ENCODE data around the gene ZFR. TPM values are rescaled to one million over a fixed set of nuclear protein-coding genes. Genes with fewer than 3 reads are reported as not detected.

Gene ZFR
- total and polyA plus RNA-seq, 2 experiments from 2014 or later, result 59.1 to 93.3 TPM

GRCh38 chr5:32473072-32473471, 28.5 kb upstream of the ZFR start:
- no peak for TF ChIP-seq EZH2 (IDR thresholded peaks at IDR 0.05; ENCODE audit: borderline replicate concordance)
- TF ChIP-seq EZH2phosphoT487 (IDR thresholded peaks at IDR 0.05; ENCODE audit: low read depth, severe bottlenecking, unreplicated experiment), result no peak
- no peak for TF ChIP-seq CTCF (IDR thresholded peaks at IDR 0.05; ENCODE audit: poor library complexity)
- Histone ChIP-seq H3K27me3 (no peaks in the 10 kb centered on the region), H3K4me3 (no peak overlapping the region), H3K36me3 (replicated peaks; ENCODE audit: insufficient read depth, low read depth) (no peaks in the 10 kb centered on the region), H3K9me3 (ENCODE audit: low read depth) (no peaks in the 10 kb centered on the region), H3K4me2 (no peak overlapping the region), H3K27ac (no peak overlapping the region), H3K4me1 (ENCODE audit: insufficient read depth) (peaks cover 4% of the 10 kb centered on the region), H4K20me1 (ENCODE audit: insufficient read depth, poor library complexity, severe bottlenecking) (no peaks in the 10 kb centered on the region), H2AFZ (no peak overlapping the region), H3K79me2 (no peaks in the 10 kb centered on the region), H3K9me2 (replicated peaks; ENCODE audit: insufficient read depth) (no peaks in the 10 kb centered on the region)
- WGBS (ENCODE audit: low lambda C conversion rate, missing lambda C conversion rate), result 91% methylated on average over 7 of the region's 7 CpGs
- DNase-seq (ENCODE audit: low spot score), result no peak

GRCh38 chr5:32471784-32472183, 27.2 kb upstream of the ZFR start:
- H3K9me3 ChIP-seq (ENCODE audit: low read depth), result no peaks in the 10 kb centered on the region
- peaks cover 4% of the 10 kb centered on the region for H3K4me1 ChIP-seq (ENCODE audit: insufficient read depth)
- H3K9me2 ChIP-seq (replicated peaks; ENCODE audit: insufficient read depth), result no peaks in the 10 kb centered on the region
- no peak overlapping the region for H3K4me3 ChIP-seq
- no peak overlapping the region for H2AFZ ChIP-seq
- no peaks in the 10 kb centered on the region for H3K27me3 ChIP-seq
- H3K4me2 ChIP-seq, result no peak overlapping the region
- no peaks in the 10 kb centered on the region for H4K20me1 ChIP-seq (ENCODE audit: insufficient read depth, poor library complexity, severe bottlenecking)
- no peak overlapping the region for H3K27ac ChIP-seq
- DNase-seq (ENCODE audit: low spot score), result no peak
- 98% methylated on average over 2 of the region's 2 CpGs for WGBS (ENCODE audit: low lambda C conversion rate, missing lambda C conversion rate)
- TF ChIP-seq CTCF (IDR thresholded peaks at IDR 0.05; ENCODE audit: poor library complexity) (peak; percentile 15), EZH2 (IDR thresholded peaks at IDR 0.05; ENCODE audit: borderline replicate concordance) (no peak)
- no peaks in the 10 kb centered on the region for H3K36me3 ChIP-seq (replicated peaks; ENCODE audit: insufficient read depth, low read depth)
- H3K79me2 ChIP-seq, result no peaks in the 10 kb centered on the region

- Histone ChIP-seq H3K4me3 (no peak overlapping the region), H3K36me3 (replicated peaks; ENCODE audit: insufficient read depth, low read depth) (no peaks in the 10 kb centered on the region), H3K9me3 (ENCODE audit: low read depth) (no peaks in the 10 kb centered on the region), H3K79me2 (no peaks in the 10 kb centered on the region), H3K27ac (no peak overlapping the region), H4K20me1 (ENCODE audit: insufficient read depth, poor library complexity, severe bottlenecking) (no peaks in the 10 kb centered on the region), H3K27me3 (no peaks in the 10 kb centered on the region), H3K4me1 (ENCODE audit: insufficient read depth) (no peaks in the 10 kb centered on the region), H2AFZ (no peak overlapping the region), H3K4me2 (no peak overlapping the region), H3K9me2 (replicated peaks; ENCODE audit: insufficient read depth) (no peaks in the 10 kb centered on the region)
- TF ChIP-seq EZH2 (IDR thresholded peaks at IDR 0.05; ENCODE audit: borderline replicate concordance), result no peak
- no peak for TF ChIP-seq EZH2phosphoT487 (IDR thresholded peaks at IDR 0.05; ENCODE audit: low read depth, severe bottlenecking, unreplicated experiment)
- no peak for TF ChIP-seq CTCF (IDR thresholded peaks at IDR 0.05; ENCODE audit: poor library complexity)
- WGBS (ENCODE audit: low lambda C conversion rate, missing lambda C conversion rate), result 84% methylated on average over 2 of the region's 2 CpGs
- DNase-seq (ENCODE audit: low spot score), result no peak
Observed at GRCh38 chr5:32465076-32465475, 20.5 kb upstream of the ZFR start.

- TF ChIP-seq EZH2phosphoT487 (IDR thresholded peaks at IDR 0.05; ENCODE audit: low read depth, severe bottlenecking, unreplicated experiment), result no peak
- no peak for TF ChIP-seq EZH2 (IDR thresholded peaks at IDR 0.05; ENCODE audit: borderline replicate concordance)
- TF ChIP-seq CTCF (IDR thresholded peaks at IDR 0.05; ENCODE audit: poor library complexity), result no peak
- 92% methylated on average over 1 of the region's 1 CpG for WGBS (ENCODE audit: low lambda C conversion rate, missing lambda C conversion rate)
- Histone ChIP-seq H2AFZ (no peak overlapping the region), H3K36me3 (replicated peaks; ENCODE audit: insufficient read depth, low read depth) (no peaks in the 10 kb centered on the region), H3K9me3 (ENCODE audit: low read depth) (no peaks in the 10 kb centered on the region), H3K4me2 (no peak overlapping the region), H3K27ac (no peak overlapping the region), H3K4me1 (ENCODE audit: insufficient read depth) (no peaks in the 10 kb centered on the region), H3K9me2 (replicated peaks; ENCODE audit: insufficient read depth) (no peaks in the 10 kb centered on the region), H3K27me3 (no peaks in the 10 kb centered on the region), H3K79me2 (no peaks in the 10 kb centered on the region), H4K20me1 (ENCODE audit: insufficient read depth, poor library complexity, severe bottlenecking) (no peaks in the 10 kb centered on the region), H3K4me3 (no peak overlapping the region)
- no peak for DNase-seq (ENCODE audit: low spot score)
Observed at GRCh38 chr5:32462618-32463017, 18.1 kb upstream of the ZFR start.
